ENCODE results near the gene USH2A.

Gene USH2A

DNA sequence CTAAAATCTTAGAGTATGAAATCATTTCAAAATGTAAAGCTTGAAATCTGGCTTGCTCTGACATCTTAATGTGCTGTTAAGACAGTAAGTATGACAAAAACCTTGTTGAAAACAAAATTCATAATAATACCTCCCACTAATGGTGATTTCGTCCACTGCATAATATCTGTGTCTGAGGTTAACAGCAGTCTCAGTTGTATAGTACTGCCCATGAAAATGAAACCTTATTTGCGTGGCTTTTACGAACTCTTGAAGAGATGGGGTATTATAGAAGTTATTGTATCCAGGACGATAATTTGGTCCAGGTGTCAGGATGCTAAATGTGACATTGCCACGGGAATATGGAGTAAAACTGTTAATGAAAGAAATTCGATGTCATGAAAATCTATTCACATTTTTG is 99.9 kb downstream of the USH2A start:
- no peak for TF ChIP-seq FOXM1 (IDR thresholded peaks at IDR 0.05; ENCODE audit: borderline replicate concordance, low read depth)
- no peak for TF ChIP-seq TEAD4 (IDR thresholded peaks at IDR 0.05)

DNA sequence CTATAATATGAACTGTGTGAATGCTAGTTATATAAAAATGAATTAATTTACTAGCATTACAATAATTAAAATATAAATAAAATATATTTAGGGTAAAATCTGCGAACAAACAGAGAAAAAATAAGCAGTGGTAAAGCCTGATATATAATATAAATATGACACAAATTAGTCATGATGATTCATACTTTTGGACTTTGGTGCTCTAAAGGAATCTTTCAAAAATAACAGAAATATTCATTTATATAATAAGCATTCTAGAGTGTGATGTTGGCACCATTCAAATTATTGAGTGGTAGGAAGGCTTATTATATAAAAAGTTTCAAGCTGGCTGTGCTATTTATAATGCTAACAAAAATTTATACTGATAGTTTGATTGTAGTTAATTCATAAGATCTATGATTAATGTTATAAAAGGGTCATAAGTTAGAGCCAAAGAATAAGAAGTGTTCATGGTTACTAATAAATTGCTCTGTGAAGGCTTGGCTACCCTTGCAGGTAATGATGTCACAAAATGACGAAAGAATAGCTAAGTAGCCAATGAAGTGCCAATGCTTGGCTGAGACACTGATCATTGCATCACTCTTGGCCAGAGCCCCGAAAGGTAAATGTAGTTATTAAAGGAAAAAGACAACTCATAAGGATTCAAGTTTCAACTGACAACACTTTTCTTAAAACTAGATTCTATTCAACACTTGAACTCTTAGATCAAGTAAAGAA is 108.7 kb downstream of the USH2A start:
- TF ChIP-seq TCF12 (IDR thresholded peaks at IDR 0.05; ENCODE audit: low read depth), result no peak
- 0 out of 2 replicates have a peak, but pooled peaks have one; percentile 16 for TF ChIP-seq CEBPB (IDR thresholded peaks at IDR 0.05)

DNA sequence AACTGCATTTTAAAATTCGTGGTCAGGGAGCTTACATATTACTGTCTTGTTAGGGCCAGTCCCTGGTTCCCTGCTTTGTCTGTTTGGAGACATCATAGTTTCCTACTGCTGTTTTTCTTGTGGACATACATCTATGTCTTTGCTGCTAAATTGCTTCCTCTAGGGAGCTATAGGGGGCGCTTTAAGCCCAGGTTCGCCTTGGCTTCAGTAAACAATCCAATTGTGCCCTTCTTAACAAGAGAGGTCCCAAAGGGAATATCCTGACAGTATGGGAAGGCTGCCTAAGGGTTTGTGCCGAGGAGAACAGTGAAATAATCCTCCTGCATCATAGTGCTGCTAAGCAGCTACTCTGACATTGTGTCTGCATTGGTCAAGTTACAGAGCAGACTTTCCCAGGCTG is 112.5 kb downstream of the USH2A start:
- TF ChIP-seq CREB1 (IDR thresholded peaks at IDR 0.05; ENCODE audit: low read depth) (no peak), RAD21 (IDR thresholded peaks at IDR 0.05; ENCODE audit: low read depth) (peak; percentile 76), EP300 (IDR thresholded peaks at IDR 0.05; ENCODE audit: borderline replicate concordance) (no peak), ZBTB7A (IDR thresholded peaks at IDR 0.05; ENCODE audit: low read depth) (no peak)
- TF ChIP-seq, protein P1, sequence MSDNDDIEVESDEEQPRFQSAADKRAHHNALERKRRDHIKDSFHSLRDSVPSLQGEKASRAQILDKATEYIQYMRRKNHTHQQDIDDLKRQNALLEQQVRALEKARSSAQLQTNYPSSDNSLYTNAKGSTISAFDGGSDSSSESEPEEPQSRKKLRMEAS (IDR thresholded peaks at IDR 0.05), result no peak

DNA sequence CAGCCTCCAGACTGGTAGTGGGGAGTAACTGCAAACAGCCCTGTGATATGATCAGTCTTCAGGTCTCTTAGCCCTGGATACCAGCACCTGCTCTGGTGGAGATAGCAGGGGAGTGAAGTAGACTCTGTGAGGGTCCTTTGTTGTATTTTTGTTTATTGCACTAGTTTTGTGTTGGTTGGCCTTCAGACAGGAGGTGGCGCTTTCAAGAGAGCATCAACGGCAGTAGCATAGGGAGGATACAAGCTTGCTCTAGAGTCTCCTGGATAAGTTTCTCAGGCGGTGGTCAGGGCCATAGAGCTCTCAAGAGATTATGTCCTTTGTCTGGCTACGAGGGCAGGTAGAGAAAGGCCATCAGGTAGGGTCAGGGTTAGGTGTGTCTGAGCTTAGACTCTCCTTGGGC is 116.4 kb downstream of the USH2A start:
- TF ChIP-seq ZBTB7A (IDR thresholded peaks at IDR 0.05; ENCODE audit: low read depth) (no peak), TEAD4 (IDR thresholded peaks at IDR 0.05) (no peak), RAD21 (IDR thresholded peaks at IDR 0.05; ENCODE audit: low read depth) (no peak), YY1 (IDR thresholded peaks at IDR 0.05; ENCODE audit: low read depth) (no peak), TAF1 (IDR thresholded peaks at IDR 0.05; ENCODE audit: low read depth) (no peak), TCF12 (IDR thresholded peaks at IDR 0.05; ENCODE audit: low read depth) (no peak), CEBPB (IDR thresholded peaks at IDR 0.05) (no peak), EGR1 (IDR thresholded peaks at IDR 0.05) (no peak), EP300 (IDR thresholded peaks at IDR 0.05; ENCODE audit: borderline replicate concordance) (no peak), CREB1 (IDR thresholded peaks at IDR 0.05; ENCODE audit: low read depth) (no peak), NFIC (IDR thresholded peaks at IDR 0.05) (no peak), FOXM1 (IDR thresholded peaks at IDR 0.05; ENCODE audit: borderline replicate concordance, low read depth) (no peak)
- TF ChIP-seq, protein P1 (IDR thresholded peaks at IDR 0.05), result no peak
- TF ChIP-seq, protein P2, sequence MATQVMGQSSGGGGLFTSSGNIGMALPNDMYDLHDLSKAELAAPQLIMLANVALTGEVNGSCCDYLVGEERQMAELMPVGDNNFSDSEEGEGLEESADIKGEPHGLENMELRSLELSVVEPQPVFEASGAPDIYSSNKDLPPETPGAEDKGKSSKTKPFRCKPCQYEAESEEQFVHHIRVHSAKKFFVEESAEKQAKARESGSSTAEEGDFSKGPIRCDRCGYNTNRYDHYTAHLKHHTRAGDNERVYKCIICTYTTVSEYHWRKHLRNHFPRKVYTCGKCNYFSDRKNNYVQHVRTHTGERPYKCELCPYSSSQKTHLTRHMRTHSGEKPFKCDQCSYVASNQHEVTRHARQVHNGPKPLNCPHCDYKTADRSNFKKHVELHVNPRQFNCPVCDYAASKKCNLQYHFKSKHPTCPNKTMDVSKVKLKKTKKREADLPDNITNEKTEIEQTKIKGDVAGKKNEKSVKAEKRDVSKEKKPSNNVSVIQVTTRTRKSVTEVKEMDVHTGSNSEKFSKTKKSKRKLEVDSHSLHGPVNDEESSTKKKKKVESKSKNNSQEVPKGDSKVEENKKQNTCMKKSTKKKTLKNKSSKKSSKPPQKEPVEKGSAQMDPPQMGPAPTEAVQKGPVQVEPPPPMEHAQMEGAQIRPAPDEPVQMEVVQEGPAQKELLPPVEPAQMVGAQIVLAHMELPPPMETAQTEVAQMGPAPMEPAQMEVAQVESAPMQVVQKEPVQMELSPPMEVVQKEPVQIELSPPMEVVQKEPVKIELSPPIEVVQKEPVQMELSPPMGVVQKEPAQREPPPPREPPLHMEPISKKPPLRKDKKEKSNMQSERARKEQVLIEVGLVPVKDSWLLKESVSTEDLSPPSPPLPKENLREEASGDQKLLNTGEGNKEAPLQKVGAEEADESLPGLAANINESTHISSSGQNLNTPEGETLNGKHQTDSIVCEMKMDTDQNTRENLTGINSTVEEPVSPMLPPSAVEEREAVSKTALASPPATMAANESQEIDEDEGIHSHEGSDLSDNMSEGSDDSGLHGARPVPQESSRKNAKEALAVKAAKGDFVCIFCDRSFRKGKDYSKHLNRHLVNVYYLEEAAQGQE (IDR thresholded peaks at IDR 0.05; ENCODE audit: low read depth), result no peak

DNA sequence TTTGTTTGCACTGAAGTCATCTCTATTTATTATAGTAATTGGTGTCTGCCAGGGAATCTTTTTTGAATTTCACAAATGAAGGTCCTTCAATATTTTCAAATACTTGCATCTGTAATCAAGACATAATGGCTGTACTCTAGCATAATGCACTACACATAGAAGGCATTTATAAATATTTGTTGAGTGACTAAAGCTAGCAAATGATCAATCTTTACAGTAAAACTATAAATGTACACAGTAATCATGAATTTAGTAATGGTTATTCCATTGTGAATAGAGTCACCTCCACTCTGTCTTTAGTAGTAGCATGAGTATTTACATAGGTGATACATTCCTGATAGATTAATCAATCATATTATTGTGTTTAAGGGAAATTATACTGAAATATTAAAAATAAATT is 119.6 kb downstream of the USH2A start:
- TF ChIP-seq, protein P3, sequence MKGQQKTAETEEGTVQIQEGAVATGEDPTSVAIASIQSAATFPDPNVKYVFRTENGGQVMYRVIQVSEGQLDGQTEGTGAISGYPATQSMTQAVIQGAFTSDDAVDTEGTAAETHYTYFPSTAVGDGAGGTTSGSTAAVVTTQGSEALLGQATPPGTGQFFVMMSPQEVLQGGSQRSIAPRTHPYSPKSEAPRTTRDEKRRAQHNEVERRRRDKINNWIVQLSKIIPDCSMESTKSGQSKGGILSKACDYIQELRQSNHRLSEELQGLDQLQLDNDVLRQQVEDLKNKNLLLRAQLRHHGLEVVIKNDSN (IDR thresholded peaks at IDR 0.05), result no peak
- TF ChIP-seq TAF1 (IDR thresholded peaks at IDR 0.05; ENCODE audit: low read depth) (no peak), TCF12 (IDR thresholded peaks at IDR 0.05; ENCODE audit: low read depth) (no peak), EP300 (IDR thresholded peaks at IDR 0.05; ENCODE audit: borderline replicate concordance) (no peak)
- TF ChIP-seq, protein P1 (IDR thresholded peaks at IDR 0.05), result no peak

DNA sequence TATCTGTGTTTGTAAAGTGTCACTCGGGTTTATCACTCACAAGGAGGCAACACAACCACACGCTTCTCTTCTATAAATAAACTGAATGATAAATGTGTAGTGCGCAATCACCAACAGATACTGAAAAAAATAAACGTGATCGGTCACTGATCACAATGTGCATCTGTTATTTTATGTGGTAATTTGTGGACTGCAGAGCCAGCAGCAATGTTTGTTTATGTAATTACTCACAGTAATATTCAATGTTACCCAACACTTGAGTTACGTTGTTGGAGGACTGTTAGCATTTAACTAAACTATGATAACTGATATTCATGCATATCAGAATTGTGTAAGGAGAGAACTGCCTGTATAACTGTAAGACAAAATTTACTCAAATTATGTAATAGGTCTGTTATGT is 129.6 kb downstream of the USH2A start:
- TF ChIP-seq CEBPB (IDR thresholded peaks at IDR 0.05) (no peak), EP300 (IDR thresholded peaks at IDR 0.05; ENCODE audit: borderline replicate concordance) (no peak), TEAD4 (IDR thresholded peaks at IDR 0.05) (no peak), TCF12 (IDR thresholded peaks at IDR 0.05; ENCODE audit: low read depth) (no peak), EGR1 (IDR thresholded peaks at IDR 0.05) (no peak)

DNA sequence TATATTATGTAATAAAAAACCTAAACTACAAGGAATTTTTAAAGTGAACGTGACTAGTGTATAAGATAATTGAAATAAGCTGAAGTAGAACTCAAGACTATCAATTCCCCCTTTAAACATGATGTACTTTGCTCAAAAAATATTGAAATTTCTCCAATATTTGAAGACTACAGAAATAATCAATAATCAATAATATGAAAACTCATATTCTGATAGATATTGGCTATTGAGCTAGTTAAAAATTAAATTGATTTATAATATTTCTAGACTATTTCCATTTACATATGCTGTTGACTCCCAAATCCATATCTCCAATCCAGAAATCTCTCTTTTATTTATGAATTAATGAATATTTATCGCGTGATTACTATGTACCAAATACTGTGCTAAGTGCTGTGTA is 133.2 kb downstream of the USH2A start:
- TF ChIP-seq, protein P1 (IDR thresholded peaks at IDR 0.05), result no peak
- no peak for TF ChIP-seq ZBTB7A (IDR thresholded peaks at IDR 0.05; ENCODE audit: low read depth)
- TF ChIP-seq FOXM1 (IDR thresholded peaks at IDR 0.05; ENCODE audit: borderline replicate concordance, low read depth), result no peak
- TF ChIP-seq, protein P3 (IDR thresholded peaks at IDR 0.05), result no peak
- no peak for TF ChIP-seq NFIC (IDR thresholded peaks at IDR 0.05)
- TF ChIP-seq TCF12 (IDR thresholded peaks at IDR 0.05; ENCODE audit: low read depth), result no peak
- TF ChIP-seq RAD21 (IDR thresholded peaks at IDR 0.05; ENCODE audit: low read depth), result no peak
- TF ChIP-seq TEAD4 (IDR thresholded peaks at IDR 0.05), result no peak
- TF ChIP-seq CREB1 (IDR thresholded peaks at IDR 0.05; ENCODE audit: low read depth), result no peak
- TF ChIP-seq CEBPB (IDR thresholded peaks at IDR 0.05), result no peak
- TF ChIP-seq TAF1 (IDR thresholded peaks at IDR 0.05; ENCODE audit: low read depth), result no peak
- no peak for TF ChIP-seq YY1 (IDR thresholded peaks at IDR 0.05; ENCODE audit: low read depth)
- no peak for TF ChIP-seq EP300 (IDR thresholded peaks at IDR 0.05; ENCODE audit: borderline replicate concordance)
- TF ChIP-seq, protein P2 (IDR thresholded peaks at IDR 0.05; ENCODE audit: low read depth), result no peak
- TF ChIP-seq EGR1 (IDR thresholded peaks at IDR 0.05), result no peak
